Skeletal muscle satellite cell (primary cell): ENCODE data around the gene RUFY1. TPM values are rescaled to one million over a fixed set of nuclear protein-coding genes. Genes with fewer than 3 reads are reported as not detected.
"Not testable (repeated sequence)": the region's sequence is repeated elsewhere in the genome, so short reads cannot be mapped to it uniquely, and the experiment has no call there.

Experiments
- H3K27me3 ChIP-seq: 2 replicates; pipeline ENCODE4 v1.7.0; 2013; ENCODE audit warnings: low read length; ENCODE audit not compliant: control insufficient read depth, insufficient read depth
- H3K36me3 ChIP-seq: 2 replicates; pipeline ENCODE4 v1.7.0; 2013; ENCODE audit warnings: mild to moderate bottlenecking, control low read depth, low read length; ENCODE audit not compliant: insufficient read depth
- H3K4me1 ChIP-seq: 2 replicates; pipeline ENCODE4 v1.7.0; 2013; ENCODE audit warnings: low read length; ENCODE audit not compliant: control insufficient read depth, insufficient read depth
- H3K4me2 ChIP-seq: 2 replicates; pipeline ENCODE4 v1.7.0; 2013; ENCODE audit warnings: mild to moderate bottlenecking, low read length
- H3K4me3 ChIP-seq: 2 replicates; pipeline ENCODE4 v1.7.0; 2013; ENCODE audit warnings: low read length
- H3K9ac ChIP-seq: 2 replicates; pipeline ENCODE4 v1.7.0; 2013; ENCODE audit warnings: mild to moderate bottlenecking, low read depth, low read length, moderate library complexity
- H3K9me3 ChIP-seq: replicated peaks from 2 replicates; pipeline ENCODE4 v1.7.0; 2013; ENCODE audit warnings: mild to moderate bottlenecking, control low read depth, low read length
- total RNA-seq: library from RNA; depleted of rRNA; stranded (reverse); fragments of >200 nt; gene quantifications from 2 replicates; pipeline ENCODE4 v1.2.3, GENCODE V29; 2012; rRNA removed

RUFY1 gene
- total RNA-seq: 26.0 and 33.5 TPM in 2 replicates

GRCh38 chr5:179550511-179551342 is at the start of gene RUFY1:
Gene RUFY1 (plus strand): TSS chr5:179550554. CDS start chr5:179550570, 16 bp downstream.
- Histone ChIP-seq H3K9ac (peak within 1 kb of the TSS; percentile 85), H3K4me2 (peak within 1 kb of the TSS; percentile 79), H3K4me1 (peaks cover 36% of the 10 kb centered on the region), H3K9me3 (no peaks in the 10 kb centered on the region), H3K27me3 (no peaks in the 10 kb centered on the region), H3K36me3 (peaks cover 2% of the 10 kb centered on the region), H3K4me3 (peak within 1 kb of the TSS; percentile 99)

GRCh38 chr5:179501997-179502396 is 48.4 kb upstream of the RUFY1 start:
- H3K9ac ChIP-seq, H3K4me1 ChIP-seq, H3K4me2 ChIP-seq: not testable (repeated sequence)

GRCh38 chr5:179502420-179502819 is 47.9 kb upstream of the RUFY1 start:
- H3K4me3 ChIP-seq, H3K36me3 ChIP-seq, H3K4me1 ChIP-seq, H3K9me3 ChIP-seq, H3K27me3 ChIP-seq, H3K9ac ChIP-seq, H3K4me2 ChIP-seq: not testable (repeated sequence)

More at GRCh38 chr5:179501997-179502396, 48.4 kb upstream of the RUFY1 start:
- H3K27me3 ChIP-seq, H3K4me3 ChIP-seq, H3K36me3 ChIP-seq, H3K9me3 ChIP-seq: not testable (repeated sequence)

- no peaks in the 10 kb centered on the region for H3K27me3 ChIP-seq
- H3K9ac ChIP-seq: no peak overlapping the region
- H3K4me1 ChIP-seq: no peaks in the 10 kb centered on the region
- H3K4me2 ChIP-seq: no peak overlapping the region
- no peak overlapping the region for H3K4me3 ChIP-seq
- no peaks in the 10 kb centered on the region for H3K9me3 ChIP-seq
- H3K36me3 ChIP-seq: no peaks in the 10 kb centered on the region
Measured at GRCh38 chr5:179504191-179504590, 46.2 kb upstream of the RUFY1 start.

GRCh38 chr5:179504600-179505396 is 45.6 kb upstream of the RUFY1 start:
- Histone ChIP-seq H3K4me1 (no peaks in the 10 kb centered on the region), H3K36me3 (no peaks in the 10 kb centered on the region), H3K27me3 (peaks cover 3% of the 10 kb centered on the region), H3K9me3 (no peaks in the 10 kb centered on the region), H3K9ac (no peak overlapping the region), H3K4me3 (no peak overlapping the region), H3K4me2 (no peak overlapping the region)

- Histone ChIP-seq H3K36me3 (no peaks in the 10 kb centered on the region), H3K4me2 (no peak overlapping the region), H3K4me1 (no peaks in the 10 kb centered on the region), H3K9me3 (no peaks in the 10 kb centered on the region), H3K9ac (no peak overlapping the region), H3K4me3 (no peak overlapping the region), H3K27me3 (peaks cover 3% of the 10 kb centered on the region)
Measured at GRCh38 chr5:179505636-179506261, 44.6 kb upstream of the RUFY1 start.

GRCh38 chr5:179509239-179509638 is 41.1 kb upstream of the RUFY1 start:
- H3K9me3 ChIP-seq: no peaks in the 10 kb centered on the region
- H3K36me3 ChIP-seq: no peaks in the 10 kb centered on the region
- no peak overlapping the region for H3K9ac ChIP-seq
- no peak overlapping the region for H3K4me3 ChIP-seq
- H3K4me1 ChIP-seq: no peaks in the 10 kb centered on the region
- H3K27me3 ChIP-seq: peaks cover 3% of the 10 kb centered on the region
- H3K4me2 ChIP-seq: no peak overlapping the region

- Histone ChIP-seq H3K4me3 (no peak overlapping the region), H3K4me1 (no peaks in the 10 kb centered on the region), H3K4me2 (no peak overlapping the region), H3K9me3 (no peaks in the 10 kb centered on the region), H3K36me3 (no peaks in the 10 kb centered on the region), H3K9ac (no peak overlapping the region), H3K27me3 (peaks cover 3% of the 10 kb centered on the region)
Measured at GRCh38 chr5:179509845-179510244, 40.5 kb upstream of the RUFY1 start.

GRCh38 chr5:179512452-179513000 is 37.8 kb upstream of the RUFY1 start:
- H3K27me3 ChIP-seq: peaks cover 7% of the 10 kb centered on the region
- no peaks in the 10 kb centered on the region for H3K36me3 ChIP-seq
- H3K9me3 ChIP-seq: no peaks in the 10 kb centered on the region
- no peak overlapping the region for H3K4me3 ChIP-seq
- H3K9ac ChIP-seq: no peak overlapping the region
- no peak overlapping the region for H3K4me2 ChIP-seq
- H3K4me1 ChIP-seq: no peaks in the 10 kb centered on the region

GRCh38 chr5:179515501-179515900 is 34.9 kb upstream of the RUFY1 start:
- not testable (repeated sequence) for H3K9me3 ChIP-seq, H3K4me3 ChIP-seq, H3K9ac ChIP-seq, H3K27me3 ChIP-seq, H3K36me3 ChIP-seq, H3K4me1 ChIP-seq, H3K4me2 ChIP-seq

- Histone ChIP-seq H3K9me3 (no peaks in the 10 kb centered on the region), H3K36me3 (no peaks in the 10 kb centered on the region), H3K4me2 (no peak overlapping the region), H3K9ac (no peak overlapping the region), H3K27me3 (peaks cover 3% of the 10 kb centered on the region), H3K4me3 (no peak overlapping the region), H3K4me1 (no peaks in the 10 kb centered on the region)
Measured at GRCh38 chr5:179516221-179516620, 34.1 kb upstream of the RUFY1 start.
